Heart left ventricle (tissue), 16 donors: ENCODE measurements around the gene RAP1GAP. TPM values are rescaled to one million over a fixed set of nuclear protein-coding genes. Genes with fewer than 3 reads are reported as not detected.
A peak's percentile ranks its signal among the peaks of the same experiment; 100 is the strongest.

Source experiments
- ATAC-seq, 4 donors: fragments of 200-7000 bp; cut with Tn5 transposase; one replicate each; pipeline ENCODE4 v1.9.1; 2020 to 2022; ENCODE audit warnings: moderate library complexity in 4 of 4, mild to moderate bottlenecking in 3 of 4, moderate number of reproducible peaks in 1 of 4
- DNase-seq, 5 donors: peaks; one replicate each; pipeline ENCODE4 v3.0.0-alpha.2; 2020
- H3K27ac ChIP-seq, 12 donors: fragments of 200-600 bp; sonication (generic) in 4 of 12; one replicate each; pipeline versions ENCODE4 v1.5.0 to v1.8.0; 2016 to 2022; ENCODE audit warnings: mild to moderate bottlenecking in 2 of 12
- H3K27me3 ChIP-seq, 9 donors: fragments of 200-600 bp; sonication (generic) in 2 of 9; one replicate each; pipeline versions ENCODE4 v1.5.1 to v1.8.0; 2016 to 2022; ENCODE audit warnings: mild to moderate bottlenecking in 3 of 9
- H3K36me3 ChIP-seq, 9 donors: fragments of 200-600 bp; sonication (generic) in 2 of 9; one replicate each; pipeline versions ENCODE4 v1.5.0 to v1.8.0; 2018 to 2022; ENCODE audit warnings: mild to moderate bottlenecking in 2 of 9
- H3K4me1 ChIP-seq, 12 donors: fragments of 200-600 bp; sonication (generic) in 4 of 12; one replicate each; pipeline versions ENCODE4 v1.5.0 to v1.8.0; 2016 to 2022; ENCODE audit warnings: mild to moderate bottlenecking in 3 of 12
- H3K4me3 ChIP-seq, 12 donors: fragments of 200-600 bp; sonication (generic) in 4 of 12; one replicate each; pipeline versions ENCODE4 v1.5.0 to v1.8.0; 2017 to 2022; ENCODE audit warnings: mild to moderate bottlenecking in 9 of 12, moderate library complexity in 4 of 12
- H3K9me3 ChIP-seq, 12 donors: fragments of 200-600 bp; sonication (generic) in 4 of 12; one replicate each; pipeline versions ENCODE4 v1.5.0 to v1.8.0; 2016 to 2022; ENCODE audit warnings: mild to moderate bottlenecking in 1 of 12
- POLR2A ChIP-seq, 2 donors: fragments of 450-650 bp; IDR thresholded peaks; one replicate each; pipeline ENCODE4 v1.6.1; 2017; ENCODE audit warnings: antibody characterized with exemption in 2 of 2, mild to moderate bottlenecking in 2 of 2, moderate library complexity in 2 of 2
- WGBS, 4 donors: extraction: QIAGEN DNeasy Blood & Tissue Kit in 2 of 4; methylation state at CpG; one replicate each; pipeline versions ENCODE4 v1.1.5 to v1.1.7; 2013 to 2018; 5-methylcytosine and 5-hydroxymethylcytosine counted together
- intact Hi-C, 10 donors: fragments of 100-400 bp; cut with DNase I; formaldehyde crosslinking; loops; one replicate each; pipeline versions ENCODE4 v1.11.1 to v1.14.2; 2022
- polyA plus RNA-seq, 2 donors: library from polyadenylated mRNA; stranded (reverse); fragments of 200-250 nt; gene quantifications; one replicate each; pipeline ENCODE4 v1.2.3, GENCODE V29; 2013
- total RNA-seq, 9 donors: library from RNA; depleted of rRNA in 2 of 9; stranded (reverse); fragments of >200 nt in 2 of 9; fragmentation: NEBNext Ultra II Directional in 3 of 9; extraction: Animal tissue kit (Norgen Biotek cat#: 25700) in 3 of 9; gene quantifications; one replicate each; pipeline versions ENCODE4 v1.1.0 to v1.2.4, GENCODE V29; 2016 to 2023
- TF ChIP-seq, protein P1 (sequence below), 12 donors: fragments of 200-600 bp; sonication (generic) in 4 of 12; IDR thresholded peaks; one replicate each; pipeline versions ENCODE4 v1.5.0 to v1.8.0; 2018 to 2022; ENCODE audit warnings: antibody characterized with exemption in 12 of 12, mild to moderate bottlenecking in 5 of 12
- donor health status: ischemic (EF 13 %, LVEDD 7.1; RV severe dilation, severe dysfunction).
- donor health status: healthy with polysubstance abuse.
- donor health status: DM: no; HTN: yes; CAD: no.
- donor health status: DM: no; HTN: no; CAD: no.
- donor health status: ischemic (EF 25% LVEDD 6.9; RV normal size, moderate dysfunction).
- donor health status: ischemic (EF 25% LVEDD 5.7; RV mildly dilated, moderate dysfunction).
- donor health status: healthy.
- donor health status: DM: yes; HTN: yes; CAD: no.
- donor health status: ischemic (EF 35%, LVEDD 5.7; RV mildly dilated, moderate dysfunction).
- donor health status: nonischemic (EF 11% LVEDD 7.7; RV severe dilation, severe dysfunction).
- donor health status: DM: yes; HTN: yes; CAD: no.
- donor health status: PGD.
- donor health status: ischemic (EF 29% LVEDD 5.4; RV normal size, mild dysfunction).
- donor health status: nonischemic (EF 23%, LVEDD 6.1; RV moderate dilation, normal function).

The RAP1GAP gene
- total and polyA plus RNA-seq, 11 donors: 0.75 to 8.0 (median 3.8) TPM

DNA sequence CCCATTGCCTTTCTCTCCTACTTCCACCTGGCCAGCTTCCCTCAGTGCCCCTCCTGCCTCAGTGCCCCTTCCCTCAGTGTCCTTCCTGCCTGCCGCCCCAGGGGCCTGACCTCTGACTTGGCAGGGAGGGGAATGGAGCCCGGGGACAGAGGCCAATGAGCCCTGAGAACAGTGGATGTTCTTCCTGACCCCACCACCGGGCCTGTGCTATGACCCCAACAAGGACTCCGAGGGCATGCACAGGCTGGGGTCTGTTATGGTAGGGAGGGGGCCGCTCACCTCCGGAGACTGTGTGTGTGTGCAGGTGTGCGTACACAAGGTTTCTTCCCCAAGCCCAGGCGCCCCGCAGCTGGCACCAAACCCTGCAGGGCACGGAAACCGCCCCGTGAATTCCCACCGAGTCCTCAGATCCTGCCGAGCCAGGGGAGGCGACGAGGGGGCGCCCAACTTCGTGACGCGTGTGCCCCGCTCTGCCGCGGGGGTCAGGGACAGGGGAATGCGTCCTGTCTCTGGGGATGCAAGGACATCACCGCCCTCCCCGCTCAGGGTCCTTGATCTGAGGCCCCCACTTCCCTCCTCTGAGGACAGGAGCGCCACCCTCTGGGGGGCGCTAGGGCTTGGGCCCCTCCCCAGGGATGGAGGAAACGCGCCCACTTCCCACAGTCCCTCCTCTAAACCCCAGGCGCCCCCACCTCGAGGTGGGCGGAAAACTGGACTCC lies 766 bp downstream of the RAP1GAP start:
- Histone ChIP-seq H3K27ac (no peak overlapping the region), H3K36me3 (no peaks in the 10 kb centered on the region), H3K4me3 (peak overlapping the region in 9 of 12 donors; percentile 5 to 48 (median 42)), H3K9me3 (no peaks in the 10 kb centered on the region), H3K27me3 (peaks cover 0 to 52% (median 22%) of the 10 kb centered on the region in 9 donors), H3K4me1 (peaks cover 6 to 76% (median 39%) of the 10 kb centered on the region in 12 donors)
- DNase-seq (no peak), ATAC-seq (no peak)
- 16 to 29% (median 17%) methylated on average over 7 to 33 of the region's 33 CpGs; no CpG with 5 or more reads in 1 of the 4 donors for WGBS, 4 donors
- no peak for TF ChIP-seq POLR2A (IDR thresholded peaks at IDR 0.05)
- TF ChIP-seq, protein P1, sequence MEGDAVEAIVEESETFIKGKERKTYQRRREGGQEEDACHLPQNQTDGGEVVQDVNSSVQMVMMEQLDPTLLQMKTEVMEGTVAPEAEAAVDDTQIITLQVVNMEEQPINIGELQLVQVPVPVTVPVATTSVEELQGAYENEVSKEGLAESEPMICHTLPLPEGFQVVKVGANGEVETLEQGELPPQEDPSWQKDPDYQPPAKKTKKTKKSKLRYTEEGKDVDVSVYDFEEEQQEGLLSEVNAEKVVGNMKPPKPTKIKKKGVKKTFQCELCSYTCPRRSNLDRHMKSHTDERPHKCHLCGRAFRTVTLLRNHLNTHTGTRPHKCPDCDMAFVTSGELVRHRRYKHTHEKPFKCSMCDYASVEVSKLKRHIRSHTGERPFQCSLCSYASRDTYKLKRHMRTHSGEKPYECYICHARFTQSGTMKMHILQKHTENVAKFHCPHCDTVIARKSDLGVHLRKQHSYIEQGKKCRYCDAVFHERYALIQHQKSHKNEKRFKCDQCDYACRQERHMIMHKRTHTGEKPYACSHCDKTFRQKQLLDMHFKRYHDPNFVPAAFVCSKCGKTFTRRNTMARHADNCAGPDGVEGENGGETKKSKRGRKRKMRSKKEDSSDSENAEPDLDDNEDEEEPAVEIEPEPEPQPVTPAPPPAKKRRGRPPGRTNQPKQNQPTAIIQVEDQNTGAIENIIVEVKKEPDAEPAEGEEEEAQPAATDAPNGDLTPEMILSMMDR (IDR thresholded peaks at IDR 0.05): no peak
- intact Hi-C loops: loop anchor here in 1 of 10 donors (10.0 kb wide), 1 partner anchor 434 kb away; no protein-coding TSS in a partner anchor

DNA sequence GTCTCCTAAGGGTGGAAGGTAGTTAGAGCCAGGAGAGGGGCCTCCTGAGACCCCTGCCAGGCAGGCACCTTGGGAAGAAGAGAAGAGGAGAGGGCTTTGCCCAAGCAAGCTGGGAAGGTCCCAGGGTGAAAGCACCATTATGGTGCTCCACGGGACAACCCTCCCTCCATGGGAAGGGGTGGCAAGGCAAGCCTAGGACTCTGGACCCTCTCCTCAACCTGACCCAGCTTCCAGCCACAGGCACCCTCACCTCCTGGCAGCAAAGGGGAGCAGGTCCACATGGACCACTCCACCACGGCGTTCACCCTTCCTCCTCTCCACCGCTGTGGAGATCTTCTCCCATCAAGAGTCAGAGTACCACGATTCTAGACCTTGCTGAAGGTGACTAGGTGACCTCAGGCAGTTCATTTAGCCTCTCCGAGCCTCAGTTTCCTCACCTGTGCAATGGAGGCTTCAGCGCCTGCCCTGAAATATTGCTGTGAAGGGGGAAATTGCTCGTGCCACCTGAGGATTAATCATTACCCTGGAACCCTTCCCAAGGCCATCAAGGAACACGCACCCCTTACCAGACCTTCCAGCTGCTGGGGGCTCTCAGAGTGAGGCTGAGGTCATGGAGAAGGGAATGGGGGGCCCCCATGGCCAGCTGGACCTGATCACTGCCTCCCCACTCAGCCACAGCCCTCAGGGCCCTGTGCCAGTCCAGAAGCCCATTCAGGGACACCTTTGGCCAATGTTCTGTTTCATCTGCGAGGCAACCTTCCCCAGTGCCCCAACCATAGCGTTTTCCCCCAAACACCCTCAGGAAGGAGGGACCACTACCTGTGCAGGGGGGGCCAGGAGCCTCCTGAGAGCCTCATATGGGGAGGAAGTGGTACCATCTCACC lies 1.6 kb downstream of the RAP1GAP start:
- no peak for ATAC-seq
- no peak for TF ChIP-seq POLR2A (IDR thresholded peaks at IDR 0.05)
- TF ChIP-seq, protein P1 (IDR thresholded peaks at IDR 0.05): no peak
- no peak for DNase-seq
- H3K4me3 ChIP-seq: no peak overlapping the region
- H3K27ac ChIP-seq: peak overlapping the region in 2 of 12 donors; percentile 64 to 71
- peaks cover 0 to 59% (median 22%) of the 10 kb centered on the region in 9 donors for H3K27me3 ChIP-seq
- H3K36me3 ChIP-seq: no peaks in the 10 kb centered on the region
- peaks cover 0 to 74% (median 31%) of the 10 kb centered on the region in 12 donors for H3K4me1 ChIP-seq
- intact Hi-C loops: loop anchor here in 1 of 10 donors (10.0 kb wide), 1 partner anchor 433 kb away; no protein-coding TSS in a partner anchor
- no peaks in the 10 kb centered on the region for H3K9me3 ChIP-seq
- WGBS, 4 donors: 86 to 94% (median 90%) methylated on average over 9 to 11 of the region's 11 CpGs

DNA sequence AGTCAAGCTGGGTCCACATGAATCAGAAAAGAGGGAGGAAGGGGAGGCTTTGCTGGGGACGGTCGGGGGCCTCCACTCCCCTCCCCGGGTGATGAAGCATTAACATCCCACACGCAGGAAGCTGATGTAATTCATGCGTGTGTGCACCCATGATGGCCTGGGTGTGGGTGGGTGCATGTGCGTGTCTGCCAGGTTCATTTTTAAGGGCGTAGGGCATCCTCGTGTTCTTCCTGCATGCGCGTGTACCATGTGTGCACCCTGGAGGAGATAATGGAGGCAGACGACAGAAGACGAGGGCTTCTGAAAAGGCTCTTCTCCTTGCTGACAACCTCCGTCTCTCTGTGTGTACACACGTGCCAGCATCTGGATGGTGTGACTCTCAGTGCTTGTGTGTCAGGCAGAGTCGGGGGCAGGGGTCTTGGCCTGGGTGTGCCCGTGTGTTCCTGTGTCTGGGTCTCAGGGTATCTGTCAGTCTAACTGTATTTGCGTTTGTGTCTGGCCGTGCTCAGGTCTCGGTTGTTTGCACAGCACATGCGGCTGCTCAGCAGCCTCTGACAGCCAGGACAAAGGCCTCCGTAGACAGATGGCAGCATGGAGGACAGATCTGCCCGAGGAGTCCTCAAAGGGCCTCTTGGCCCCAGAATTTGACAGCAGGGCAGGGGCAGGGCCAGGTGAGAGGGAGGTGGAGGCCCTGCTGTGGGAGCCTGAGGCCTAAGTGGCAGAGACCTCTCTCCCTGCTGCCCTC lies 2.4 kb downstream of the RAP1GAP start:
- no peaks in the 10 kb centered on the region for H3K36me3 ChIP-seq
- peaks cover 0 to 59% (median 22%) of the 10 kb centered on the region in 9 donors for H3K27me3 ChIP-seq
- intact Hi-C loops: loop anchor here in 1 of 10 donors (10.0 kb wide), 1 partner anchor 432 kb away; no protein-coding TSS in a partner anchor
- ATAC-seq: peak in 1 of 4 donors; percentile 6
- H3K4me1 ChIP-seq: peaks cover 0 to 66% (median 23%) of the 10 kb centered on the region in 12 donors
- TF ChIP-seq, protein P1 (IDR thresholded peaks at IDR 0.05): no peak
- no peak for TF ChIP-seq POLR2A (IDR thresholded peaks at IDR 0.05)
- H3K4me3 ChIP-seq: no peak overlapping the region
- 56 to 62% (median 60%) methylated on average over 18 to 22 of the region's 22 CpGs for WGBS, 4 donors
- H3K27ac ChIP-seq: peak overlapping the region in 5 of 12 donors; percentile 34 to 71 (median 56)
- no peaks in the 10 kb centered on the region for H3K9me3 ChIP-seq
- DNase-seq: no peak
